GM23248 (cell line): ENCODE measurements around the gene TMOD3. TPM values are rescaled to one million over a fixed set of nuclear protein-coding genes. Genes with fewer than 3 reads are reported as not detected.

Experiments
- DNase-seq: peaks from one replicate; pipeline ENCODE4 v3.0.0-alpha.2; 2015
- H2AFZ ChIP-seq: fragments of 200-600 bp; sonication (generic); 2 replicates; pipeline ENCODE4 v1.6.1; 2016; ENCODE audit warnings: antibody characterized with exemption
- H3F3A ChIP-seq: fragments of 200-600 bp; sonication (generic); 2 replicates; pipeline ENCODE4 v1.6.1; 2016; ENCODE audit warnings: mild to moderate bottlenecking, antibody characterized with exemption, mixed run types; ENCODE audit not compliant: insufficient read depth
- H3K27ac ChIP-seq: fragments of 200-600 bp; sonication (generic); 2 replicates; pipeline ENCODE4 v1.5.1; 2016; ENCODE audit warnings: mild to moderate bottlenecking
- H3K27me3 ChIP-seq: fragments of 200-600 bp; sonication (generic); replicated peaks from 2 replicates; pipeline ENCODE4 v1.6.1; 2016; ENCODE audit warnings: mild to moderate bottlenecking; ENCODE audit not compliant: insufficient read depth
- H3K36me3 ChIP-seq: fragments of 200-600 bp; sonication (generic); 2 replicates; pipeline ENCODE4 v1.6.1; 2016; ENCODE audit warnings: low read depth, mild to moderate bottlenecking
- H3K4me1 ChIP-seq: fragments of 200-600 bp; sonication (generic); 2 replicates; pipeline ENCODE4 v1.6.1; 2016; ENCODE audit warnings: mild to moderate bottlenecking; ENCODE audit not compliant: insufficient read depth
- H3K4me2 ChIP-seq: fragments of 200-600 bp; sonication (generic); one replicate; pipeline ENCODE4 v1.6.1; 2016; ENCODE audit warnings: mild to moderate bottlenecking; ENCODE audit not compliant: unreplicated experiment
- H3K4me3 ChIP-seq: fragments of 200-600 bp; sonication (generic); 2 replicates; pipeline ENCODE4 v1.5.1; 2016; ENCODE audit warnings: mild to moderate bottlenecking
- H3K79me2 ChIP-seq: fragments of 200-600 bp; sonication (generic); 2 replicates; pipeline ENCODE4 v1.6.1; 2016; ENCODE audit warnings: mild to moderate bottlenecking; ENCODE audit not compliant: insufficient read depth
- H3K9ac ChIP-seq: fragments of 200-600 bp; sonication (generic); 2 replicates; pipeline ENCODE4 v1.6.1; 2016; ENCODE audit warnings: mild to moderate bottlenecking
- H3K9me2 ChIP-seq: fragments of 200-600 bp; sonication (generic); 2 replicates; pipeline ENCODE4 v1.6.1; 2016; ENCODE audit warnings: mixed run types, mild to moderate bottlenecking, moderate library complexity; ENCODE audit not compliant: insufficient read depth
- H3K9me3 ChIP-seq: fragments of 200-600 bp; sonication (generic); one replicate; pipeline ENCODE4 v1.6.1; 2017; ENCODE audit warnings: low read depth
- H4K20me1 ChIP-seq: fragments of 200-600 bp; sonication (generic); 2 replicates; pipeline ENCODE4 v1.6.0; 2016; ENCODE audit not compliant: insufficient read depth
- EZH2 ChIP-seq: fragments of 200-600 bp; sonication (generic); IDR thresholded peaks from 2 replicates; pipeline ENCODE4 v1.6.1; 2018; ENCODE audit warnings: antibody characterized with exemption, mild to moderate bottlenecking; ENCODE audit not compliant: insufficient read depth, poor library complexity, severe bottlenecking
- EZH2phosphoT487 ChIP-seq: fragments of 200-600 bp; sonication (generic); IDR thresholded peaks from 2 replicates; pipeline ENCODE4 v1.6.1; 2018; ENCODE audit warnings: antibody characterized with exemption, moderate library complexity, mild to moderate bottlenecking, low read depth; ENCODE audit not compliant: insufficient read depth
- WGBS, 2 experiments: methylation state at CpG; one replicate each; pipeline ENCODE4 v1.1.6; 2015 to 2017; ENCODE audit warnings: low lambda C conversion rate in 2 of 2, low coverage in 1 of 2; ENCODE audit errors: missing lambda C conversion rate in 2 of 2; 5-methylcytosine and 5-hydroxymethylcytosine counted together
- in situ Hi-C: fragments of 300-500 bp; cut with MboI; formaldehyde crosslinking; loops from 2 replicates; pipeline ENCODE4 v1.15.0; 2020
- polyA plus RNA-seq: library from polyadenylated mRNA; unstranded; fragments of >200 nt; fragmentation: Nextera tagmentation; extraction: Ambion mirVana; gene quantifications from 2 replicates; pipeline ENCODE4 v1.2.1, GENCODE V29; 2016
- total RNA-seq: library from RNA; depleted of rRNA; stranded (reverse); fragments of >200 nt; shearing (Covaris generic); gene quantifications from 2 replicates; pipeline ENCODE4 v1.2.3, GENCODE V29; 2014

The TMOD3 gene
- total and polyA plus RNA-seq, 2 experiments from 2014 or later = 35.1 to 47.2 TPM

DNA sequence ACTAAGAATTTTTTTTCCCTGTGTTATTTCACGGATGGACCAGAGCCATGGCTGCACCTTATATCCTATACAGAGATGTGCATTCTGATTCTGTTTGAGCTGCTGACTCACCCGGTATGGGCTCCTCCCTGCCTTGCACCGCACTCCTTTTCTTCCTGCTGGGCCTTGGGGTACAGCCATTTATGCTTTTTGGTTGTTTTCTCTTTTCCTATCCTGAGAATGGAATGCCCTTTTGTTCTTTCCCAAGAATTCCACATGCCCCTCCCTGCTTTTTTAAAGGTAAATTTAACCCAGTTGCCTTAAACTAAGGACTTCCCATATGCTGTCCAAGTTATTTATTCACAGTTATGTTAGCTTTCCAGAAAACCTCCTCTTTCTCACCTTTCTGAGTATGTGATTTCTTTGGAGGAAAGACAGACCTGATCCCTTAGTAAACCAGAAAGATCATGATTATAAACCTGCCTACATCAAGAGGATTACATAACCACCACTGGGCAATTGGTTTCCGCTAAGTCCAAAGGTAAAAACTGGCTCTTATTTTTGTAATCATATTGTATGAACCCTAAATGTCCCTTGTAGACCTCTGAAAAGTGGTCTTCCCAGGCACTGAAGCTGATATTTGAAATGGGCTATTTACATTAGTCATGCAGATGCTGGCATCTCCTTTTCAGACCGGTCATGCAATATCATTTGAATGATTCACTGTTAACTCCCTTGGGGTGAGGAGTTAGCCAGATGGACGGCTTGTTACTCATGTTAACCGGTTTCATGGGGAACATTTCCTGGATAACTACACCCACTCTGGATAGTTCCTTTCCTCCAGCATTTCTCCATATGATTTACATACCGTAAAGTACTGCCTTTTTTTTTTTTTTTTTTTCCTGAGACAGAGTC lies 45.5 kb downstream of the TMOD3 start:
- no peak for TF ChIP-seq EZH2phosphoT487
- TF ChIP-seq EZH2 = no peak
- Histone ChIP-seq H2AFZ (0 out of 2 replicates have a peak overlapping the region, but pooled peaks have one; percentile 6), H3F3A (peaks cover 42% of the 10 kb centered on the region), H3K27me3 (no peaks in the 10 kb centered on the region), H3K9me2 (no peaks in the 10 kb centered on the region), H3K27ac (peak overlapping the region; percentile 98), H4K20me1 (no peaks in the 10 kb centered on the region), H3K4me1 (peaks cover 44% of the 10 kb centered on the region), H3K9ac (peak overlapping the region; percentile 79), H3K79me2 (peaks cover 55% of the 10 kb centered on the region), H3K4me2 (peak overlapping the region; percentile 68), H3K9me3 (no peaks in the 10 kb centered on the region), H3K4me3 (peak overlapping the region; percentile 53), H3K36me3 (no peaks in the 10 kb centered on the region; the same call in 1 of the 2 replicates)
- 8 to 12% methylated on average over 8 of the region's 8 CpGs for WGBS, 2 experiments
- DNase-seq = peak; percentile 98
- in situ Hi-C loops = no loop called here

DNA sequence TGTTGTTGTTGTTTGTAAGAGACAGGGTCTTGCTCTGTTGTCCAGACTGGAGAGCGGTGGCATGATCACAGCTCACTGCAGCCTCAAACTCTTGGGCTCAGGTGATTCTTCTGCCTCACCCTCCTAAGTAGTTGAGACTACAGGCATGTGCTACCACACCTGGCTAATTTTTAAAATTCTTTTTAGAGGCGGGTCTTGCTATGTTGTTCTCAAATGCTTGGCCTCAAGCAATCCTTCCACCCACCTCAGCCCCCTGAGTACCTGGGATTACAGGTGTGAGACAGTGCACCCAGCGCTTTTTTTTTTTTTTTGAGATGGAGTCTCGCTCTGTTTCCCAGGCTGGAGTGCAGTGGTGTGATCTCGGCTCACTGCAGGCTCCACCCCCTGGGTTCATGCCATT lies 46.7 kb downstream of the TMOD3 start:
- Histone ChIP-seq H3K4me2 (no peak overlapping the region), H3K79me2 (peaks cover 55% of the 10 kb centered on the region), H4K20me1 (no peaks in the 10 kb centered on the region), H3K9me2 (no peaks in the 10 kb centered on the region), H3K27ac (peak overlapping the region; percentile 98), H3F3A (peaks cover 53% of the 10 kb centered on the region), H3K27me3 (no peaks in the 10 kb centered on the region), H3K9ac (no peak overlapping the region), H3K36me3 (no peaks in the 10 kb centered on the region; the same call in 1 of the 2 replicates), H3K4me1 (peaks cover 55% of the 10 kb centered on the region), H3K9me3 (no peaks in the 10 kb centered on the region), H3K4me3 (no peak overlapping the region), H2AFZ (no peak overlapping the region)
- TF ChIP-seq EZH2 = no peak
- TF ChIP-seq EZH2phosphoT487 = no peak
- DNase-seq = no peak
- in situ Hi-C loops = no loop called here
- WGBS, 2 experiments = 81 to 85% methylated on average over 5 of the region's 5 CpGs

DNA sequence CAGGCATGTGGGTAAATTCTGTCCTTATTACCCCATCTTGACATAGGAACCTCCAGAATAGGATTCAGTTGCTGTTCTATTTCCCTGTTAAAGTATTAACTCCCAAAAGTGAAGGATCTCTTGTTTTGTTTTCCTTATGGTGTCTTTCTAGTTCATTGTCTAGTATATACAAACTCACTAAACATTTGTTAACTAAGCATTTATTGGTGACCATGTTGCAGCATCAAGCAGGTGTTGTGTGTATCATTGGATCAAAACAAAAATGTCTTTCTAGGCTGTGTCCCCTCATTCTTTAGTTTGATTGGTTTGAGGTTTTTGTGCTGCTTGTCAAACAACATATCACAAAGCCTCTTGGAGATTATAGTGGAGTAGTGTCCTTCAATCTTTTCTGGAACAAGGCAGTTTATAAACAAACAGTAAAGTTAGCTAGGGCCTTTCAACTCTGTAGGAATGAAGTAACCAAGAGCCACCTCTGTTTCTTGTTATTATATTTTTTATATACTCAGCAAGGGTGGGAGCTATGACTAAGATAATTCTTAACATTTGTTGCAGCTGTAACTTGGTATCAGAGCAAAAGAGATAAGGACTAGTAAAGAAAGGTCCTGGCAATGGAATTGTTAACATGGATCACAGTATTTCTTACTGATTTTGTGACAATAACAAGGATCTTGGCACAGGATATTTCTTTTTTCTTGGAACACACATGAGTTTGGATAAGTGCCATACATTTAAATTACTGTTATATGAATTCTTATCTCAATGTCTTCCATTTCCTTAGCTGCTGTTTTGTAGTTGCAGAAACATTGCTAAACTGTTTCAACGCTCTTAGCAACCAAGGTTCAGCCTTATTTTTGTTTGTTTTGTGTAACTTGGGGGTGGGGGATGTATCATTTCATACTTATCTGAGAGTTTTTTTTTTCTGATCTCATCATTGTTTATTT lies 49.3 kb downstream of the TMOD3 start:
- H3K79me2 ChIP-seq = peaks cover 69% of the 10 kb centered on the region
- 0 out of 2 replicates have a peak overlapping the region, but pooled peaks have one; percentile 6 for H3K4me3 ChIP-seq
- H4K20me1 ChIP-seq = no peaks in the 10 kb centered on the region
- DNase-seq = peak; percentile 70
- H3K36me3 ChIP-seq = no peaks in the 10 kb centered on the region
- peak overlapping the region; percentile 48 for H3K9ac ChIP-seq
- H3K27ac ChIP-seq = peak overlapping the region; percentile 74
- H3F3A ChIP-seq = peaks cover 62% of the 10 kb centered on the region
- 24 to 45% methylated on average over 1 of the region's 1 CpG for WGBS, 2 experiments
- H3K9me2 ChIP-seq = no peaks in the 10 kb centered on the region
- H3K4me2 ChIP-seq = peak overlapping the region; percentile 26
- TF ChIP-seq EZH2 (no peak), EZH2phosphoT487 (no peak)
- in situ Hi-C loops = no loop called here
- no peak overlapping the region for H2AFZ ChIP-seq
- peaks cover 66% of the 10 kb centered on the region for H3K4me1 ChIP-seq
- H3K27me3 ChIP-seq = no peaks in the 10 kb centered on the region
- H3K9me3 ChIP-seq = no peaks in the 10 kb centered on the region

DNA sequence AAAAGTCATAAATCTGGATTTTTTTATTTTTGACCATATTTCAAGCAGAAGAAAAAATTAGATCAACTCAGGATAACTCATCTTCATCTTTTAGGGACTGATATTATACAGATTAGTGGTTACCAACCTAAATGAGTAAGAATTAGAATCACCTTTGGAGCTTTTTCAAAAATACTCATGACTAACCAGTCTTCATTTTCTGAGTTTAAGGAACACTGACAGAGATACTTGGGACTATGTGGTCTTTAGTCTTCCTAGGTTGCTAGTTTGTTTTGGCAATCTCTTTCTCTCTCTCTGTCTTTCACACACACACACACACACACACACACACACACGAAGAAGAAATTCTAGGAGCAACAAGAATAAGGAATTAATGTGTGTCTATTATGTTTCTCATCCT lies 50.1 kb downstream of the TMOD3 start:
- Histone ChIP-seq H3K79me2 (peaks cover 71% of the 10 kb centered on the region), H3K4me1 (peaks cover 66% of the 10 kb centered on the region), H3K9ac (peak overlapping the region; percentile 48), H3K9me3 (no peaks in the 10 kb centered on the region), H3K4me2 (peak overlapping the region; percentile 26), H2AFZ (no peak overlapping the region), H3K27ac (peak overlapping the region; percentile 74), H3K36me3 (no peaks in the 10 kb centered on the region), H3K4me3 (no peak overlapping the region), H3K9me2 (no peaks in the 10 kb centered on the region), H3F3A (peaks cover 62% of the 10 kb centered on the region), H4K20me1 (no peaks in the 10 kb centered on the region), H3K27me3 (no peaks in the 10 kb centered on the region)
- in situ Hi-C loops = no loop called here
- no peak for TF ChIP-seq EZH2phosphoT487
- no peak for TF ChIP-seq EZH2
- WGBS, 2 experiments = 0% methylated on average over 1 of the region's 1 CpG
- peak; percentile 85 for DNase-seq
